ENCODE data around the gene SOX11. TPM values are rescaled to one million over a fixed set of nuclear protein-coding genes. Genes with fewer than 3 reads are reported as not detected.

Gene SOX11
- total RNA-seq, 1 donor from 2014 or later, result not detected

- no peak for DNase-seq (ENCODE audit: low spot score)
Measured at GRCh38 chr2:5723791-5724735, 31.9 kb downstream of the SOX11 start.

- no peak for DNase-seq (ENCODE audit: low spot score)
Measured at GRCh38 chr2:5725072-5725471, 32.9 kb downstream of the SOX11 start.

- no peak for DNase-seq (ENCODE audit: low spot score)
Measured at GRCh38 chr2:5725794-5726463, 33.7 kb downstream of the SOX11 start.

- no peak for DNase-seq (ENCODE audit: low spot score)
Measured at GRCh38 chr2:5727235-5727634, 35.1 kb downstream of the SOX11 start.

- no peak for DNase-seq (ENCODE audit: low spot score)
Measured at GRCh38 chr2:5729416-5729815, 37.2 kb downstream of the SOX11 start.

GRCh38 chr2:5730386-5730785, 38.2 kb downstream of the SOX11 start:
- DNase-seq (ENCODE audit: low spot score), result no peak

- DNase-seq (ENCODE audit: low spot score), result no peak
Measured at GRCh38 chr2:5734859-5735520, 42.8 kb downstream of the SOX11 start.

GRCh38 chr2:5735521-5735861, 43.3 kb downstream of the SOX11 start:
- DNase-seq (ENCODE audit: low spot score), result no peak

- DNase-seq (ENCODE audit: low spot score), result no peak
Measured at GRCh38 chr2:5736050-5736449, 43.9 kb downstream of the SOX11 start.

- DNase-seq (ENCODE audit: low spot score), result no peak
Measured at GRCh38 chr2:5736886-5737285, 44.7 kb downstream of the SOX11 start.

GRCh38 chr2:5740053-5740452, 47.9 kb downstream of the SOX11 start:
- no peak for DNase-seq (ENCODE audit: low spot score)

- no peak for DNase-seq (ENCODE audit: low spot score)
Measured at GRCh38 chr2:5740817-5741216, 48.6 kb downstream of the SOX11 start.

GRCh38 chr2:5741242-5741641, 49.1 kb downstream of the SOX11 start:
- no peak for DNase-seq (ENCODE audit: low spot score)

GRCh38 chr2:5742126-5742525, 49.9 kb downstream of the SOX11 start:
- no peak for DNase-seq (ENCODE audit: low spot score)

GRCh38 chr2:5748391-5748790, 56.2 kb downstream of the SOX11 start:
- no peak for DNase-seq (ENCODE audit: low spot score)

- no peak for DNase-seq (ENCODE audit: low spot score)
Measured at GRCh38 chr2:5748946-5749345, 56.8 kb downstream of the SOX11 start.

GRCh38 chr2:5749347-5749746, 57.2 kb downstream of the SOX11 start:
- no peak for DNase-seq (ENCODE audit: low spot score)
